Liver (tissue), 9 donors: ENCODE results near the gene EFNB1. TPM values are rescaled to one million over a fixed set of nuclear protein-coding genes. Genes with fewer than 3 reads are reported as not detected.

Experiments
- DNase-seq: peaks from one replicate; pipeline ENCODE4 v3.0.0-alpha.2; 2017; ENCODE audit warnings: low spot score
- H3K27ac ChIP-seq, 2 donors: one replicate each; pipeline ENCODE4 v1.7.0; 2013; ENCODE audit warnings: inconsistent platforms in 2 of 2, low read length in 2 of 2, control low read depth in 1 of 2, low read depth in 1 of 2, mild to moderate bottlenecking in 1 of 2
- H3K27me3 ChIP-seq, 4 donors: one replicate each; pipeline versions ENCODE4 v1.6.1 to v1.7.0; 2013; ENCODE audit warnings: low read length in 3 of 4, inconsistent platforms in 1 of 4, mild to moderate bottlenecking in 1 of 4, moderate library complexity in 1 of 4; ENCODE audit not compliant: control insufficient read depth in 4 of 4, insufficient read depth in 4 of 4
- H3K36me3 ChIP-seq, 4 donors: one replicate each; pipeline versions ENCODE4 v1.6.1 to v1.7.0; 2013; ENCODE audit warnings: low read length in 3 of 4, mild to moderate bottlenecking in 3 of 4, low read depth in 1 of 4, moderate library complexity in 1 of 4; ENCODE audit not compliant: control insufficient read depth in 4 of 4, insufficient read depth in 3 of 4
- H3K4me1 ChIP-seq, 4 donors: one replicate each; pipeline versions ENCODE4 v1.6.1 to v1.7.0; 2013; ENCODE audit warnings: low read length in 3 of 4, mild to moderate bottlenecking in 3 of 4, moderate library complexity in 1 of 4; ENCODE audit not compliant: control insufficient read depth in 4 of 4, insufficient read depth in 4 of 4
- H3K4me3 ChIP-seq, 3 donors: one replicate each; pipeline versions ENCODE4 v1.6.1 to v1.7.0; 2013; ENCODE audit warnings: low read length in 3 of 3, control low read depth in 1 of 3, low read depth in 1 of 3, mild to moderate bottlenecking in 1 of 3
- H3K9ac ChIP-seq, 2 donors: one replicate each; pipeline ENCODE4 v1.7.0; 2013; ENCODE audit warnings: low read length in 2 of 2, mild to moderate bottlenecking in 2 of 2, moderate library complexity in 2 of 2, control low read depth in 1 of 2, low read depth in 1 of 2
- H3K9me3 ChIP-seq, 4 donors: one replicate each; pipeline versions ENCODE4 v1.6.1 to v1.7.0; 2013; ENCODE audit warnings: low read length in 3 of 4; ENCODE audit not compliant: control insufficient read depth in 4 of 4
- EGR1 ChIP-seq, 2 donors: IDR thresholded peaks; 2 replicates each; pipeline ENCODE4 v1.6.1; 2016 to 2018; ENCODE audit warnings: antibody characterized with exemption in 2 of 2, low read depth in 2 of 2
- FOXA1 ChIP-seq: IDR thresholded peaks from 2 replicates; pipeline ENCODE4 v1.6.1; 2016; ENCODE audit warnings: antibody characterized with exemption
- FOXA2 ChIP-seq: IDR thresholded peaks from 2 replicates; pipeline ENCODE4 v1.6.1; 2016; ENCODE audit warnings: antibody characterized with exemption
- GABPA ChIP-seq, 2 donors: IDR thresholded peaks in 1 of 2; conservative IDR thresholded peaks in 1 of 2; 2 replicates each; pipeline ENCODE4 v1.6.1; 2016; ENCODE audit warnings: antibody characterized with exemption in 2 of 2, mild to moderate bottlenecking in 1 of 2, moderate library complexity in 1 of 2
- HNF4G ChIP-seq: IDR thresholded peaks from 2 replicates; pipeline ENCODE4 v1.6.1; 2016; ENCODE audit warnings: antibody characterized with exemption
- JUND ChIP-seq, 2 donors: IDR thresholded peaks; 2 replicates each; pipeline ENCODE4 v1.6.1; 2016; ENCODE audit warnings: antibody characterized with exemption in 2 of 2
- NR2F2 ChIP-seq: IDR thresholded peaks from 2 replicates; pipeline ENCODE4 v1.6.1; 2016; ENCODE audit warnings: antibody characterized with exemption
- RAD21 ChIP-seq, 2 donors: IDR thresholded peaks; 2 replicates each; pipeline ENCODE4 v1.6.1; 2016; ENCODE audit warnings: antibody characterized with exemption in 2 of 2, mild to moderate bottlenecking in 2 of 2
- RXRA ChIP-seq, 2 donors: IDR thresholded peaks; 2 replicates each; pipeline ENCODE4 v1.6.1; 2017 to 2018; ENCODE audit warnings: antibody characterized with exemption in 2 of 2, mild to moderate bottlenecking in 1 of 2
- SP1 ChIP-seq: IDR thresholded peaks from 2 replicates; pipeline ENCODE4 v1.6.1; 2018; ENCODE audit warnings: antibody characterized with exemption, mild to moderate bottlenecking
- TAF1 ChIP-seq: conservative IDR thresholded peaks from 2 replicates; pipeline ENCODE4 v1.6.1; 2016; ENCODE audit warnings: antibody characterized with exemption, mild to moderate bottlenecking
- WGBS: extraction: QIAGEN DNeasy Blood & Tissue Kit; methylation state at CpG from one replicate; pipeline ENCODE4 v1.1.7; 2013; 5-methylcytosine and 5-hydroxymethylcytosine counted together
- polyA plus RNA-seq, 2 donors: library from polyadenylated mRNA; stranded (reverse) in 1 of 2; unstranded in 1 of 2; fragments of 200-250 nt in 1 of 2; fragments of >200 nt in 1 of 2; fragmentation: Nextera tagmentation in 1 of 2; extraction: Ambion mirVana in 1 of 2; gene quantifications; one replicate each; pipeline versions ENCODE4 v1.2.1 to v1.2.3, GENCODE V29; 2013 to 2015
- total RNA-seq, 2 donors: library from RNA; depleted of rRNA; stranded (reverse); fragments of >200 nt; gene quantifications; one replicate each; pipeline ENCODE4 v1.2.3, GENCODE V29; 2014
- TF ChIP-seq, protein P1 (sequence below): IDR thresholded peaks from 2 replicates; pipeline ENCODE4 v1.6.1; 2016; ENCODE audit warnings: antibody characterized with exemption
- TF ChIP-seq, protein P2 (sequence below): IDR thresholded peaks from 2 replicates; pipeline ENCODE4 v1.6.1; 2016; ENCODE audit warnings: antibody characterized with exemption
- TF ChIP-seq, protein P3 (sequence below): IDR thresholded peaks from 2 replicates; pipeline ENCODE4 v1.6.1; 2016; ENCODE audit warnings: antibody characterized with exemption
- TF ChIP-seq, protein P4 (sequence below): fragments of 150-350 bp; IDR thresholded peaks from 2 replicates; pipeline ENCODE4 v1.5.1; 2017; ENCODE audit warnings: improper control_type of control experiment, low read depth, low read length; ENCODE audit not compliant: missing input control
- TF ChIP-seq, protein P5 (sequence below): IDR thresholded peaks from 2 replicates; pipeline ENCODE4 v1.6.1; 2016; ENCODE audit warnings: antibody characterized with exemption, mild to moderate bottlenecking
- donor health status: healthy.
- donor health status: healthy.
- donor health status: healthy.
- donor health status: healthy.
- donor health status: healthy.

Gene EFNB1
- total and polyA plus RNA-seq, 4 donors: 3.6 to 8.9 (median 8.1) TPM

DNA sequence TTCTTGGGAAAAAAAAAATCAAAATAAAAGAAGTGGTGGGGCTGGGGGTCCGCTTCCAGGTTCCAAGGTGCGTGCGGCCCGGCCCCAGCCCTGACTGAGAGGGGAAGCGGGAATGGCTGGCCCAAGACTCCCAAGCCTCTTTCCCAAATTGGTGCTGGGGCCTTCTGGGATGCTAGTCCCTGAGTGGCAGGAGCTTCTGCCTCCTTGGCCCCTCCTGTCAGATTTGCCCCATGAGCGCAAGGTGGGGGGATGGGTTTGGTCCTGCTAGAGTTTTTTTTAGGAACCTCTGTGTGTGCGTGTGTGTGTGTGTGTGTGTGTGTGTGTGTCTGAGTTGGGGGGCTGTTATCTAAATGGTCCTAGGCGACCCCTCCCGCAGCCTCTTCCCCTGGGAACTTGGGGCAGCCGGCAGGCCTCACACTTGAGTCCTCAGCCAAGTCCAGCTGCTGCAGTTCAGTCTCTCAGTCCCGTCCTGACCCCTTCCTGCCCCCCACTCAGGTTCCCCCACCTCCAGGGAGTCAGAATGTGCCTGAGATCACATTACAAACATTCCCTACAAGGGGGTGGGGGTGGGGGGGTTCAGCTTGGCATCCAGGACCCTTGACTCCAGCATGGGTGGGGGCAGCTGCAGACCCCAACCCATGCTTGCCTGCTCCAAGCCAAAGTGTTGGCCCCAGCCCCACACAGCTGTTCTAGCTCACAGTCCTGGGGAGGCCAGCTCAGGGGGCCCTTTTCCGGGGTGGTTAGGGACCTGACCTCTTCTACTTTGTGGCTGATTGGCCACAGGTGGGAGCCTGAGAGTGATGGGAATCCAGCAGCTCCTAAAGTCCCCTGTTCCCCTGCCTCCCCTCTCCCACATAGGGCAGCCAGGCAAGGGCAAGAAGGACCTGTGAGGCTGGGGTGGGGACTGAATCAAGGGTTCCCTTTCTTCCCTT lies 4.0 kb downstream of the EFNB1 start:
- TF ChIP-seq NR2F2 (no peak), EGR1 (IDR thresholded peaks at IDR 0.05; ENCODE audit: low read depth in 2 of 2) (no peak), TAF1 (no peak), HNF4G (no peak), FOXA2 (no peak), RXRA (IDR thresholded peaks at IDR 0.05) (no peak), RAD21 (IDR thresholded peaks at IDR 0.05) (no peak), JUND (IDR thresholded peaks at IDR 0.05) (no peak)
- TF ChIP-seq, protein P1, sequence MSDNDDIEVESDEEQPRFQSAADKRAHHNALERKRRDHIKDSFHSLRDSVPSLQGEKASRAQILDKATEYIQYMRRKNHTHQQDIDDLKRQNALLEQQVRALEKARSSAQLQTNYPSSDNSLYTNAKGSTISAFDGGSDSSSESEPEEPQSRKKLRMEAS: no peak
- TF ChIP-seq, protein P2, sequence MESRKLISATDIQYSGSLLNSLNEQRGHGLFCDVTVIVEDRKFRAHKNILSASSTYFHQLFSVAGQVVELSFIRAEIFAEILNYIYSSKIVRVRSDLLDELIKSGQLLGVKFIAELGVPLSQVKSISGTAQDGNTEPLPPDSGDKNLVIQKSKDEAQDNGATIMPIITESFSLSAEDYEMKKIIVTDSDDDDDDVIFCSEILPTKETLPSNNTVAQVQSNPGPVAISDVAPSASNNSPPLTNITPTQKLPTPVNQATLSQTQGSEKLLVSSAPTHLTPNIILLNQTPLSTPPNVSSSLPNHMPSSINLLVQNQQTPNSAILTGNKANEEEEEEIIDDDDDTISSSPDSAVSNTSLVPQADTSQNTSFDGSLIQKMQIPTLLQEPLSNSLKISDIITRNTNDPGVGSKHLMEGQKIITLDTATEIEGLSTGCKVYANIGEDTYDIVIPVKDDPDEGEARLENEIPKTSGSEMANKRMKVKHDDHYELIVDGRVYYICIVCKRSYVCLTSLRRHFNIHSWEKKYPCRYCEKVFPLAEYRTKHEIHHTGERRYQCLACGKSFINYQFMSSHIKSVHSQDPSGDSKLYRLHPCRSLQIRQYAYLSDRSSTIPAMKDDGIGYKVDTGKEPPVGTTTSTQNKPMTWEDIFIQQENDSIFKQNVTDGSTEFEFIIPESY: no peak
- TF ChIP-seq, protein P3, sequence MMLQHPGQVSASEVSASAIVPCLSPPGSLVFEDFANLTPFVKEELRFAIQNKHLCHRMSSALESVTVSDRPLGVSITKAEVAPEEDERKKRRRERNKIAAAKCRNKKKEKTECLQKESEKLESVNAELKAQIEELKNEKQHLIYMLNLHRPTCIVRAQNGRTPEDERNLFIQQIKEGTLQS: no peak
- TF ChIP-seq, protein P4, sequence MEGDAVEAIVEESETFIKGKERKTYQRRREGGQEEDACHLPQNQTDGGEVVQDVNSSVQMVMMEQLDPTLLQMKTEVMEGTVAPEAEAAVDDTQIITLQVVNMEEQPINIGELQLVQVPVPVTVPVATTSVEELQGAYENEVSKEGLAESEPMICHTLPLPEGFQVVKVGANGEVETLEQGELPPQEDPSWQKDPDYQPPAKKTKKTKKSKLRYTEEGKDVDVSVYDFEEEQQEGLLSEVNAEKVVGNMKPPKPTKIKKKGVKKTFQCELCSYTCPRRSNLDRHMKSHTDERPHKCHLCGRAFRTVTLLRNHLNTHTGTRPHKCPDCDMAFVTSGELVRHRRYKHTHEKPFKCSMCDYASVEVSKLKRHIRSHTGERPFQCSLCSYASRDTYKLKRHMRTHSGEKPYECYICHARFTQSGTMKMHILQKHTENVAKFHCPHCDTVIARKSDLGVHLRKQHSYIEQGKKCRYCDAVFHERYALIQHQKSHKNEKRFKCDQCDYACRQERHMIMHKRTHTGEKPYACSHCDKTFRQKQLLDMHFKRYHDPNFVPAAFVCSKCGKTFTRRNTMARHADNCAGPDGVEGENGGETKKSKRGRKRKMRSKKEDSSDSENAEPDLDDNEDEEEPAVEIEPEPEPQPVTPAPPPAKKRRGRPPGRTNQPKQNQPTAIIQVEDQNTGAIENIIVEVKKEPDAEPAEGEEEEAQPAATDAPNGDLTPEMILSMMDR: no peak
- TF ChIP-seq, protein P5, sequence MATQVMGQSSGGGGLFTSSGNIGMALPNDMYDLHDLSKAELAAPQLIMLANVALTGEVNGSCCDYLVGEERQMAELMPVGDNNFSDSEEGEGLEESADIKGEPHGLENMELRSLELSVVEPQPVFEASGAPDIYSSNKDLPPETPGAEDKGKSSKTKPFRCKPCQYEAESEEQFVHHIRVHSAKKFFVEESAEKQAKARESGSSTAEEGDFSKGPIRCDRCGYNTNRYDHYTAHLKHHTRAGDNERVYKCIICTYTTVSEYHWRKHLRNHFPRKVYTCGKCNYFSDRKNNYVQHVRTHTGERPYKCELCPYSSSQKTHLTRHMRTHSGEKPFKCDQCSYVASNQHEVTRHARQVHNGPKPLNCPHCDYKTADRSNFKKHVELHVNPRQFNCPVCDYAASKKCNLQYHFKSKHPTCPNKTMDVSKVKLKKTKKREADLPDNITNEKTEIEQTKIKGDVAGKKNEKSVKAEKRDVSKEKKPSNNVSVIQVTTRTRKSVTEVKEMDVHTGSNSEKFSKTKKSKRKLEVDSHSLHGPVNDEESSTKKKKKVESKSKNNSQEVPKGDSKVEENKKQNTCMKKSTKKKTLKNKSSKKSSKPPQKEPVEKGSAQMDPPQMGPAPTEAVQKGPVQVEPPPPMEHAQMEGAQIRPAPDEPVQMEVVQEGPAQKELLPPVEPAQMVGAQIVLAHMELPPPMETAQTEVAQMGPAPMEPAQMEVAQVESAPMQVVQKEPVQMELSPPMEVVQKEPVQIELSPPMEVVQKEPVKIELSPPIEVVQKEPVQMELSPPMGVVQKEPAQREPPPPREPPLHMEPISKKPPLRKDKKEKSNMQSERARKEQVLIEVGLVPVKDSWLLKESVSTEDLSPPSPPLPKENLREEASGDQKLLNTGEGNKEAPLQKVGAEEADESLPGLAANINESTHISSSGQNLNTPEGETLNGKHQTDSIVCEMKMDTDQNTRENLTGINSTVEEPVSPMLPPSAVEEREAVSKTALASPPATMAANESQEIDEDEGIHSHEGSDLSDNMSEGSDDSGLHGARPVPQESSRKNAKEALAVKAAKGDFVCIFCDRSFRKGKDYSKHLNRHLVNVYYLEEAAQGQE: no peak
- no peak overlapping the region for H3K4me3 ChIP-seq
- 71% methylated on average over 12 of the region's 12 CpGs for WGBS
- H3K27ac ChIP-seq: no peak overlapping the region
- H3K4me1 ChIP-seq: peaks cover 8 to 30% (median 11%) of the 10 kb centered on the region in 4 donors
- no peaks in the 10 kb centered on the region for H3K9me3 ChIP-seq
- H3K27me3 ChIP-seq: no peaks in the 10 kb centered on the region
- H3K9ac ChIP-seq: no peak overlapping the region
- H3K36me3 ChIP-seq: no peaks in the 10 kb centered on the region
- DNase-seq: no peak

DNA sequence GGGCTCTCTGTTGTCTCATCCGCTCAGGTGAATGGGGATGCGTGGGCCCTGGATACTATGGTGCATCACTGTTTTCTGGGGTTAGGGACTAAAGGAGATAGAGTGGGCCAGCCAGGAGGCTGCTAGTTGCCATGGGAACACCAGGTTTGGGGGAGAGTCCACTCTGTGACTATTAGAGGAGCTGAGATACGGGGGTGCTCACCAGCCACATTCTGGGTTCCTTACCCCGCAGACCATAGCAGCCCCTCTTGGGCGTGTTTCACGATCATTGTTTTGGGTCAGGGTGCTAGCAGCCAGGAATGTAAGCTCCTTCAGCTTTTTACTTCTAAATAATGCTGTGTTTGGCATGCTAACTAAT lies 4.6 kb downstream of the EFNB1 start:
- peaks cover 7 to 23% (median 9%) of the 10 kb centered on the region in 4 donors for H3K4me1 ChIP-seq
- no peaks in the 10 kb centered on the region for H3K36me3 ChIP-seq
- TF ChIP-seq NR2F2 (no peak), RAD21 (IDR thresholded peaks at IDR 0.05) (no peak), HNF4G (no peak), FOXA1 (no peak), TAF1 (no peak), JUND (IDR thresholded peaks at IDR 0.05) (no peak), EGR1 (IDR thresholded peaks at IDR 0.05; ENCODE audit: low read depth in 2 of 2) (no peak), GABPA (IDR thresholded peaks at IDR 0.05 in 1 of 2, conservative IDR thresholded peaks at IDR 0.05 in 1 of 2) (no peak), FOXA2 (no peak), SP1 (no peak)
- TF ChIP-seq, protein P4: no peak
- TF ChIP-seq, protein P2: no peak
- TF ChIP-seq, protein P1: no peak
- no peak overlapping the region for H3K4me3 ChIP-seq
- H3K9me3 ChIP-seq: no peaks in the 10 kb centered on the region
- H3K27me3 ChIP-seq: no peaks in the 10 kb centered on the region
- H3K27ac ChIP-seq: no peak overlapping the region
- WGBS: 91% methylated on average over 6 of the region's 6 CpGs
- no peak for DNase-seq
- H3K9ac ChIP-seq: no peak overlapping the region
